Thyroid gland (tissue), 4 donors: ENCODE results near the gene MYO3A.

ENCODE experiments used
- POLR2A ChIP-seq, 2 donors: fragments of 450-650 bp; IDR thresholded peaks; one replicate each; pipeline ENCODE4 v1.6.1; 2017; ENCODE audit warnings: antibody characterized with exemption in 2 of 2, mild to moderate bottlenecking in 2 of 2, moderate library complexity in 1 of 2
- TF ChIP-seq, protein P1 (sequence below), 6 experiments: fragments of 200-600 bp in 3 of 6; fragments of 450-650 bp in 3 of 6; sonication (generic) in 3 of 6; IDR thresholded peaks; one replicate each; pipeline ENCODE4 v1.5.1; 2016 to 2019; ENCODE audit warnings: antibody characterized with exemption in 6 of 6, mild to moderate bottlenecking in 2 of 6, inconsistent platforms in 1 of 6, moderate library complexity in 1 of 6

DNA sequence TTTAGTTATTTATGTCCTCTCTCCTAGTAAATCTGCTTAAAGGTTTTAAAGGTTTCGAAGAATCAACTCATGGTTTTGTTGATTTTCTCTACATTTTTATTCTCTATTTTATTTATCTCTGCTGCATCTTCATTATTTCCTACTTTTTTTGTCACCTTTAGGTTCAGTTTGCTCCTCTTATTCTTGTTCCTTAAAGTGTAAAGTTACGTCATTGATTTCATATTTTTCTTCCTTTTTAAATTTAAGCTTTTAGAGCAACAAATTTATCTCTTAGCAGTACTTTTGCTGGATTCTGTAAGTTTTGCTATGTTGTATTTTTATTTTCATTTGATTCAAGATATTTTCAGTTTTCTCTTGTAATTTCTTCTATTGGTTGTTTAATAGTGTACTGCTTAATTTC, 10.7 kb downstream of the MYO3A start:
- TF ChIP-seq, protein P1, sequence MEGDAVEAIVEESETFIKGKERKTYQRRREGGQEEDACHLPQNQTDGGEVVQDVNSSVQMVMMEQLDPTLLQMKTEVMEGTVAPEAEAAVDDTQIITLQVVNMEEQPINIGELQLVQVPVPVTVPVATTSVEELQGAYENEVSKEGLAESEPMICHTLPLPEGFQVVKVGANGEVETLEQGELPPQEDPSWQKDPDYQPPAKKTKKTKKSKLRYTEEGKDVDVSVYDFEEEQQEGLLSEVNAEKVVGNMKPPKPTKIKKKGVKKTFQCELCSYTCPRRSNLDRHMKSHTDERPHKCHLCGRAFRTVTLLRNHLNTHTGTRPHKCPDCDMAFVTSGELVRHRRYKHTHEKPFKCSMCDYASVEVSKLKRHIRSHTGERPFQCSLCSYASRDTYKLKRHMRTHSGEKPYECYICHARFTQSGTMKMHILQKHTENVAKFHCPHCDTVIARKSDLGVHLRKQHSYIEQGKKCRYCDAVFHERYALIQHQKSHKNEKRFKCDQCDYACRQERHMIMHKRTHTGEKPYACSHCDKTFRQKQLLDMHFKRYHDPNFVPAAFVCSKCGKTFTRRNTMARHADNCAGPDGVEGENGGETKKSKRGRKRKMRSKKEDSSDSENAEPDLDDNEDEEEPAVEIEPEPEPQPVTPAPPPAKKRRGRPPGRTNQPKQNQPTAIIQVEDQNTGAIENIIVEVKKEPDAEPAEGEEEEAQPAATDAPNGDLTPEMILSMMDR (IDR thresholded peaks at IDR 0.05), result no peak
- no peak for TF ChIP-seq POLR2A (IDR thresholded peaks at IDR 0.05)
